Panc1 (cell line): ENCODE data around the gene GLI3.

Source experiments
- POLR2AphosphoS5 ChIP-seq: IDR thresholded peaks from 2 replicates; pipeline ENCODE4 v1.6.1; 2012; ENCODE audit warnings: mild to moderate bottlenecking, low read depth, low read length, moderate library complexity
- TF ChIP-seq, protein P1 (sequence below): fragments of 450-650 bp; IDR thresholded peaks from 2 replicates; pipeline ENCODE4 v1.5.1; 2017; ENCODE audit warnings: mild to moderate bottlenecking

DNA sequence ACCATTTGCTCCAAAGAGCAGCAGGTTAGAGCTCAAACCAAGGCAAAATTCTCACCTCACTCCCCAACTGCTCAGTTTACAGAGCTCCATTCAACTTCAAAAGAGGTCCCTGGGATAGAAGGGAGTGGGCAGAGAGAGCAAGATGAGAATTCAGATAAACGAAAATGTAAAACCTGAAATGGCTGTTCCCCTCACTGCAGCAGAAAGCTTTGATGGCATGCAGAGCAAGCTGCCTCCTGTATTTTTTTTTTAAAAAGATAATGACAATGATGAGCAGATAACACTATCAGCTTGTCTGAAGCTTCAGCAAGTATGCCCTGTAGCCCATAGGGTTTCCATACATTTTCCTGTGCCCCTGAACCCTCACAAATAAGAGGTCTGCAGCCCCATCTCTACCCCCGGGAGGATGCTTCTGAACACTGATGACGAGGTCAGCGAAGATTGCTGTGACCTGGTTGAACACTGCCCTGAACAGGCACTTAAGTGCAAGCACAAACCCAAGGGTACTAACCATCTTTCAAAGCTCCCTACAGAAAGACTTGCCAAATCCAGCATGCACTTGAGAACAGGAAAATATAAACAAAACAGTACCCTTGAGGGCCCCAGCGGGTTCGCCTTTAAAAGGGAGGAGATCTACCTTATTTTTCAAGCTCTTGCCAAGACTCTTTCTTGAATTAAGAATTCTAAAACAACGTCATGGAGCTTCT is 81.3 kb downstream of the GLI3 start:
- TF ChIP-seq, protein P1, sequence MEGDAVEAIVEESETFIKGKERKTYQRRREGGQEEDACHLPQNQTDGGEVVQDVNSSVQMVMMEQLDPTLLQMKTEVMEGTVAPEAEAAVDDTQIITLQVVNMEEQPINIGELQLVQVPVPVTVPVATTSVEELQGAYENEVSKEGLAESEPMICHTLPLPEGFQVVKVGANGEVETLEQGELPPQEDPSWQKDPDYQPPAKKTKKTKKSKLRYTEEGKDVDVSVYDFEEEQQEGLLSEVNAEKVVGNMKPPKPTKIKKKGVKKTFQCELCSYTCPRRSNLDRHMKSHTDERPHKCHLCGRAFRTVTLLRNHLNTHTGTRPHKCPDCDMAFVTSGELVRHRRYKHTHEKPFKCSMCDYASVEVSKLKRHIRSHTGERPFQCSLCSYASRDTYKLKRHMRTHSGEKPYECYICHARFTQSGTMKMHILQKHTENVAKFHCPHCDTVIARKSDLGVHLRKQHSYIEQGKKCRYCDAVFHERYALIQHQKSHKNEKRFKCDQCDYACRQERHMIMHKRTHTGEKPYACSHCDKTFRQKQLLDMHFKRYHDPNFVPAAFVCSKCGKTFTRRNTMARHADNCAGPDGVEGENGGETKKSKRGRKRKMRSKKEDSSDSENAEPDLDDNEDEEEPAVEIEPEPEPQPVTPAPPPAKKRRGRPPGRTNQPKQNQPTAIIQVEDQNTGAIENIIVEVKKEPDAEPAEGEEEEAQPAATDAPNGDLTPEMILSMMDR = no peak
- no peak for TF ChIP-seq POLR2AphosphoS5
